Left ventricle myocardium superior (tissue), 1 donor: Measurements from ENCODE around the gene SMIM10L2A. TPM values are rescaled to one million over a fixed set of nuclear protein-coding genes. Genes with fewer than 3 reads are reported as not detected.
"Not testable (repeated sequence)": the region's sequence is repeated elsewhere in the genome, so short reads cannot be mapped to it uniquely, and the experiment has no call there.

Experiments
- ATAC-seq: fragments of 200-7000 bp; cut with Tn5 transposase; one replicate; pipeline ENCODE4 v1.9.1; 2020; ENCODE audit warnings: mild to moderate bottlenecking, moderate library complexity
- DNase-seq: peaks from one replicate; pipeline ENCODE4 v3.0.0-alpha.2; 2020
- intact Hi-C: fragments of 100-400 bp; cut with micrococcal nuclease; formaldehyde crosslinking; loops from one replicate; pipeline ENCODE4 v1.11.0; 2022
- long read RNA-seq: library from polyadenylated mRNA; unstranded; transcript quantifications from one replicate; pipeline ENCODE4 v2.0.0, GENCODE V29; 2021
- total RNA-seq: library from RNA; stranded (reverse); fragmentation: NEBNext Ultra II Directional; extraction: Animal tissue kit (Norgen Biotek cat#: 25700); gene quantifications from one replicate; pipeline ENCODE4 v1.2.1, GENCODE V29; 2021
- donor health status: DM: no; HTN: yes; CAD: no; lungs with severe emphysema.

Gene SMIM10L2A
- total RNA-seq: 2.3 TPM
- long read RNA-seq, full-length matches to known transcripts: 7 of 9 reads
- long read RNA-seq, partial matches to known transcripts: 0 of 9 reads
- long read RNA-seq, other reads (novel, unspliced or antisense): 2 of 9 reads

- intact Hi-C loops: no loop called here
- no peak for DNase-seq
- ATAC-seq: no peak
These were observed at the start of gene SMIM10L2A for GRCh38 chrX:135421932-135422809. SMIM10L2A (plus strand) TSS chrX:135421944; CDS start chrX:135422132, 188 bp downstream.

GRCh38 chrX:135373357-135373756 lies 48.4 kb upstream of the SMIM10L2A start:
- DNase-seq: no peak
- intact Hi-C loops: no loop called here
- ATAC-seq: no peak

- intact Hi-C loops: no loop called here
- DNase-seq: no peak
- no peak for ATAC-seq
These were observed 39.5 kb upstream of the SMIM10L2A start for GRCh38 chrX:135382260-135382659.

- intact Hi-C loops: no loop called here
- ATAC-seq (no peak), DNase-seq (no peak)
These were observed 38.5 kb upstream of the SMIM10L2A start for GRCh38 chrX:135383249-135383648.

GRCh38 chrX:135384161-135384836 lies 37.4 kb upstream of the SMIM10L2A start:
- no peak for DNase-seq
- intact Hi-C loops: no loop called here
- no peak for ATAC-seq

- DNase-seq: no peak
- ATAC-seq: no peak
- intact Hi-C loops: no loop called here
These were observed 32.9 kb upstream of the SMIM10L2A start for GRCh38 chrX:135388841-135389240.

- no peak for DNase-seq
- intact Hi-C loops: no loop called here
- no peak for ATAC-seq
These were observed 32.5 kb upstream of the SMIM10L2A start for GRCh38 chrX:135389243-135389642.

- no peak for DNase-seq
- ATAC-seq: no peak
- intact Hi-C loops: no loop called here
These were observed 32.0 kb upstream of the SMIM10L2A start for GRCh38 chrX:135389717-135390116.

GRCh38 chrX:135391734-135392133 lies 30.0 kb upstream of the SMIM10L2A start:
- intact Hi-C loops: no loop called here
- ATAC-seq: no peak
- DNase-seq: no peak

GRCh38 chrX:135393051-135393450 lies 28.7 kb upstream of the SMIM10L2A start:
- intact Hi-C loops: no loop called here
- ATAC-seq: no peak
- no peak for DNase-seq

- ATAC-seq: no peak
- intact Hi-C loops: loop anchor here (5.0 kb wide), 1 partner anchor 128 kb away; no protein-coding TSS in a partner anchor
These were observed 26.7 kb upstream of the SMIM10L2A start for GRCh38 chrX:135395064-135395463.

GRCh38 chrX:135396109-135396508 lies 25.6 kb upstream of the SMIM10L2A start:
- ATAC-seq (no peak), DNase-seq (peak; percentile 13)
- intact Hi-C loops: loop anchor here (5.0 kb wide), 1 partner anchor 129 kb away; no protein-coding TSS in a partner anchor

More at GRCh38 chrX:135395064-135395463, 26.7 kb upstream of the SMIM10L2A start:
- no peak for DNase-seq

GRCh38 chrX:135396566-135396965 lies 25.2 kb upstream of the SMIM10L2A start:
- no peak for ATAC-seq
- intact Hi-C loops: loop anchor here (5.0 kb wide), 1 partner anchor 129 kb away; no protein-coding TSS in a partner anchor

GRCh38 chrX:135397652-135398051 lies 24.1 kb upstream of the SMIM10L2A start:
- intact Hi-C loops: loop anchor here (5.0 kb wide), 1 partner anchor 130 kb away; no protein-coding TSS in a partner anchor
- ATAC-seq: no peak
- DNase-seq: no peak

More at GRCh38 chrX:135396566-135396965, 25.2 kb upstream of the SMIM10L2A start:
- DNase-seq: no peak

GRCh38 chrX:135403374-135403773 lies 18.4 kb upstream of the SMIM10L2A start:
- DNase-seq (no peak), ATAC-seq (no peak)
- intact Hi-C loops: no loop called here

GRCh38 chrX:135406428-135406827 lies 15.3 kb upstream of the SMIM10L2A start:
- ATAC-seq, DNase-seq, intact Hi-C loops: not testable (repeated sequence)

GRCh38 chrX:135408794-135409193 lies 12.9 kb upstream of the SMIM10L2A start:
- intact Hi-C loops: no loop called here
- DNase-seq (no peak), ATAC-seq (no peak)

GRCh38 chrX:135410861-135411627 lies 10.7 kb upstream of the SMIM10L2A start:
- DNase-seq (no peak), ATAC-seq (no peak)
- intact Hi-C loops: no loop called here

- intact Hi-C loops: no loop called here
- DNase-seq (no peak), ATAC-seq (no peak)
These were observed 9.9 kb upstream of the SMIM10L2A start for GRCh38 chrX:135411893-135412292.
